NB4 (cell line): ENCODE data around the gene ZNF609.

ENCODE experiments used
- CTCF ChIP-seq: IDR thresholded peaks from one replicate; pipeline ENCODE4 v1.5.1; 2012; ENCODE audit warnings: low read depth, low read length
- MAX ChIP-seq: IDR thresholded peaks from 2 replicates; pipeline ENCODE4 v1.6.1; 2011; ENCODE audit warnings: low read depth, low read length

DNA sequence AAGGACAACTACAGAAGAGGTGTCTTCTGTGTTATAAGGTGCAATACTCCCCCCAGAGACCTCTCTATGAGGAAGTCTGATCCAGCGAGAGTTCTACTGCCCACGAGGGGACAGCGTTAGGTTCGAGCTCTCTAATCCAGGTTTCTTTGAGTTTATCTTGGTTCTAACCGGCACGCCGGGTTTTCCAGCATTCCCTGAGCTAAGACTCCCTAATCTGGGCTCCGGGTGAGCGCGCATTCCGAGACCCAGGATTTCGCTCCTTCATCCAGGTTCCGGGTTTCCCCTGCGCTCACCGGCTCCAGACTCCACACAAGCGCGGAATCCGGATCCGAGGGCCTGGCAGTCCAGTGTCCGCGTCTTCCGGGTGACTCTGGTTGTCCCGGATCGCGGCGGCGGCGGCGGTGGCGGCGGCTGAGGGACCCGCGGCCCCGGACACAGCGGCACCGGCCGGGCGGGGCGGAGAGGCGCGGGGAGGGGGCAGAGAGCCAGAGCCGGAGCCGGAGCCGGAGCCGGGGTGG is at the start of gene ZNF609:
- no peak for TF ChIP-seq CTCF
- no peak; the same call in 1 of the 2 replicates for TF ChIP-seq MAX
